Stimulated activated naive B cell treated with anti-CD40 and anti-IgM and Interleukin-4, amounts not matched to agents 10 μg/mL and 1 μg/mL and 100 μg/mL, for 72 hours (primary cell): Measurements from ENCODE around the gene ENPP7.
A peak's percentile ranks its signal among the peaks of the same experiment; 100 is the strongest.

Experiments used
- ATAC-seq, 2 donors: fragments of 150-1000 bp; cut with Tn5 transposase; replicated peaks; 2 replicates each; pipeline ENCODE4 v1.10.0; 2021; ENCODE audit warnings: moderate library complexity in 1 of 2
- DNase-seq: peaks from one replicate; pipeline ENCODE4 v3.0.0; 2021
- H3K27ac Mint-ChIP-seq: one replicate; pipeline ENCODE4 v1.8.0; 2022; ENCODE audit warnings: mild to moderate bottlenecking, mixed read lengths
- H3K27me3 Mint-ChIP-seq, 2 donors: one replicate each; pipeline ENCODE4 v1.8.0; 2022; ENCODE audit warnings: mixed read lengths in 2 of 2
- H3K36me3 Mint-ChIP-seq, 2 donors: one replicate each; pipeline ENCODE4 v1.8.0; 2022; ENCODE audit warnings: mixed read lengths in 2 of 2, mild to moderate bottlenecking in 1 of 2
- H3K4me1 Mint-ChIP-seq, 2 donors: one replicate each; pipeline ENCODE4 v1.8.0; 2022; ENCODE audit warnings: mixed read lengths in 2 of 2, mild to moderate bottlenecking in 1 of 2
- H3K4me3 Mint-ChIP-seq, 2 donors: one replicate each; pipeline ENCODE4 v1.8.0; 2022; ENCODE audit warnings: mild to moderate bottlenecking in 2 of 2, mixed read lengths in 2 of 2, moderate library complexity in 1 of 2
- H3K9me3 Mint-ChIP-seq, 2 donors: one replicate each; pipeline ENCODE4 v1.8.0; 2022; ENCODE audit warnings: mixed read lengths in 2 of 2, mild to moderate bottlenecking in 1 of 2

The ENPP7 gene

DNA sequence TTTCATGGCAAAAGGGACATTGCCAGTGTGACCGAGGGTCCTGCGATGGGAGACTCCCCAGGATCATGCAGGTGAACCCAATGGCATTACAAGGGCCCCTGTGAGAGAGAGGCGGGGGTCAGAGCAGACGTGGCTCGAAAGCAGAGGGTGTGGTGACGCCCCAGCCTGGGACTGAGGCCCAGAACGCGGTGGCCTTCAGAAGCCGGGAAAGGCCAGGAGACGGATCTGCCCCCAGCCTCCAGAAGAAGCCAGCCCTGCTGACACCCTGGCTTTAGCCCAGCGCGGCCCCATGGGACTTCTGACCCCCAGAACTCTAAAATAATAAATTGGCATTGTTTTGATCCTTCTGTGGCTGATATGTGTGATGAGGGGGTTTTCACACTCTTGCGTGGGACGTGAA lies 17.4 kb upstream of the ENPP7 start:
- H3K27ac Mint-ChIP-seq = no peak overlapping the region
- ATAC-seq = no peak

DNA sequence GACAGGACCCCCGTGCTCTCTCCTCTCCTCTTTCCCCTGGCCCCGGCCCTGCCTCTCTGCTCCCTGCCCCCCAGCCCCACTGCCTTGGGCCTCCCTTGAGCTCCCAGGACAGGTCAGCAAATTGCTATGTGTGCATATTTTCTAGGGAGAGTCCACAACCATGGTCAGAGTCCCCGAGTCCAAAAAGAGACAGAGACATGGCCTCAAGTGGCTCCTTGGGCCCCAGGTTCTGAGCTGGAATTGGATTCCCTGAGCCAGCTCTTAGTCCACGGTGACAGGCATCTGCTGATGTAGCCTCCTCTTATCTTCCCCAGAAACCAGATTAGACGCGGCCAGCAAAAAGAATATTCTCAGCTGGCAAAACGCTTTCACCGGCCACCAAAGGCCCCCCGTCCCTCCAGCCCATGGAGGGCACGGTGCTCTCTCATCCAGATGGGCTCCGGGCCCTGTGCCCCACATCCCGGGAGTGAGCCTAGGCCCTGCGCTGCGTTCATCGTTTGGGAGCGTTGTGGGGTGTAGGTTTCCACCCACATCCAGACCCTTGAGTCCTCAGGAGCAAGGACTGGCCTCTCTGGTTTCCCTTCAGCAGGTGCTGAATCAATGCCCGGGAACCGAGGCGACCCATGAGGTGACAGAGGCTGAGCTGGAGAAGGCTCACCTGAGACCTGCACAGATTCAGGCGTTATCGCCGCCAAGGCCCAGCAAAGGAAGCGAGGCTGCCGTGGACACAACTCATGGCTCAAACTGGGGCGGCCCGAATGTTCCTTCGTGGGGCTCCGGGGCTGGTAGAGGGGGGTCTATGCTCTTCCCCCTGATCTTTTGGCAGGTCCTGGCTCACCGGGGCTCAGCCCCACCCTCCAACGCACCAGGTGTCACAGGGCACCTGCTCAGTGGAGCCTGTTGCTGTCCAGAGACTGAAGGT lies 16.3 kb upstream of the ENPP7 start:
- H3K27me3 Mint-ChIP-seq = peaks cover 32 to 40% of the 10 kb centered on the region in 2 donors
- H3K36me3 Mint-ChIP-seq = no peaks in the 10 kb centered on the region
- no peak overlapping the region for H3K4me3 Mint-ChIP-seq
- peaks cover 0 to 8% of the 10 kb centered on the region in 2 donors for H3K4me1 Mint-ChIP-seq
- no peaks in the 10 kb centered on the region for H3K9me3 Mint-ChIP-seq
- H3K27ac Mint-ChIP-seq = no peak overlapping the region
- no peak for DNase-seq
- ATAC-seq = no peak

More for the DNA sequence above, 17.4 kb upstream of the ENPP7 start:
- DNase-seq = no peak
- Mint-ChIP-seq H3K4me1 (peaks cover 2 to 12% of the 10 kb centered on the region in 2 donors), H3K27me3 (peaks cover 36 to 44% of the 10 kb centered on the region in 2 donors), H3K36me3 (no peaks in the 10 kb centered on the region), H3K4me3 (no peak overlapping the region), H3K9me3 (no peaks in the 10 kb centered on the region)

DNA sequence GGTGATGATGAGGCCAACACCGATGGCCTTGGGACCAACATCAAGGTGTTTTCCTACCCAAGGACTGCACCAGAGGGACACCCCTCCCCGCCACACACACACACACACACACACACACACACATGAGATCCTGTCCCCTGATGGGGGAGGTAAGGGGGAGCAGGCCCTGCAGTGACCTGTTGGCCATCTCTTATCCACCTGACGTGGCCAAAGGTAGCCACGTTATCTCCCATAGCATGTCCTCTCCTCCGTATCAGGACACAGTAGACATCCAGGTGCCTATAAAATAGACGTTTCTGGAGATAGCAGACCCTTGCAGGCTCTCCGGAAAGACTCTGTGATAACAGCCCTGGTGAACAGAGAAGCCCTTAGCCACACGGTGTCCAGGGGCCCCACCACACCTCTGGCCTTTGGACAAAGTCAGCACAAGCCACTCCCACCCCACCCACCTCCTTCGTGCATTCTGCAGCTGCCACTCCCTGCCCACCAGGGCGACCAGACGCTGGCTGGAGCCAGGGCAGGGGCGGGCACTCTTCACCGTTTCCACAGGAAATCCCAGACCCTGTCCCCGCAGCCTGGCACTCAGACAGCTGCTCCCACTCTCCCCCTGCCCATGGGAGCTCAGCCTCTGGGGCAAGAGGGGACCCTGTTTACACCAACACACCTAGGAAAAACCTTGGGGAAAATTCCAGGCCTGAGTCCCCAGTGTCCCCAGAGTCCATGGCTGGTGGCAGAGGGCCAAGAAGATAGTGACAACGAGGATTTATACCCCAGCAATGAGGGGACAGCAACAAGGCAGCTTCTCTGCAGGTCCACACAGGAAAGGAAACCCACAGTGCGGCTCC lies 15.4 kb upstream of the ENPP7 start:
- no peak overlapping the region for H3K27ac Mint-ChIP-seq
- ATAC-seq (no peak), DNase-seq (no peak)
- H3K36me3 Mint-ChIP-seq = no peaks in the 10 kb centered on the region
- peaks cover 37 to 40% of the 10 kb centered on the region in 2 donors for H3K27me3 Mint-ChIP-seq
- no peak overlapping the region for H3K4me3 Mint-ChIP-seq
- H3K4me1 Mint-ChIP-seq = peaks cover 0 to 8% of the 10 kb centered on the region in 2 donors
- H3K9me3 Mint-ChIP-seq = peaks cover 0 to 1% of the 10 kb centered on the region in 2 donors

DNA sequence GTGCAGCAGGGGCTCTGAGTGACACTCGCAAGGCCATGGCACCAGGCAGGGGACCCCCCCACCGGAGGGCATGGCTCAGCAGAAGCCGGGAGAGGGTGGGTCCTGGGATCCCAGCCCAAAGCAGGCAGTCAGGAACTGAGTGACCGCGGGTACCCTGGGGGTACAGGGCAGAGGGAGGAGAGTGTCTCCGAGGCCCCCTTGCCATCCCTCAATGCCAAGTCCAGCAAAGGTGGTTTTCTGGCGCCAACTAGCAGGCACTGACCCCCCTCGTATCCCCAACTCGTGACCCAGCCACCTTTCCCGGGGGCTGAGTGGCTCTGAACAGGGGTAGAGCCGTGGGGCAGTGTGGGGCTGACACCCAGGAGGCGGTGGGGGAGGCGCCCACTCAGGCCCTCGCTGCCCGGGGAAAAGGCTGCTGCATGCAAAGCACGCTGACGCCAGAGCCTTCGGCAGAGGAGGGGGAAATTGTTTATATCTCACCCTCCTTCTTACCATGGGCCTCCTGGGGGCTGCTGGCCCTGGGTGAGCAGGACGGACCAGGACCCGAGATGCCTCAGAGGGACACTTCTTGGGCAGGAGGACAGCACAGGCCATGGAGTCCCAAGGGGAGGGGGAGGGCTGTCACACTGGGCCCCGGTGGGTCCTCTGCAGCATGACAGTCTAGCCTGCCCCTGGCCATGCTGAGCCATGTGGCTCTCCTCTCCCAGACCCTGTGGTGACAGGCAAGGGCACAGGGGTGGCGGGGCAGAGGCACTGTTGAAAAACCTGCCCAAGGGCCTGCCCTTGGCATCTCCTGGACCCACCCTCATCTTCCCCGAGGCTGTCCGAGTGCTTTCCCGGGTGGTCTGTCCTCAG lies 14.6 kb upstream of the ENPP7 start:
- Mint-ChIP-seq H3K36me3 (no peaks in the 10 kb centered on the region), H3K4me1 (peaks cover 0 to 8% of the 10 kb centered on the region in 2 donors), H3K27ac (no peak overlapping the region), H3K9me3 (peaks cover 0 to 1% of the 10 kb centered on the region in 2 donors), H3K27me3 (peaks cover 38 to 41% of the 10 kb centered on the region in 2 donors), H3K4me3 (no peak overlapping the region)
- ATAC-seq = no peak
- DNase-seq = no peak

DNA sequence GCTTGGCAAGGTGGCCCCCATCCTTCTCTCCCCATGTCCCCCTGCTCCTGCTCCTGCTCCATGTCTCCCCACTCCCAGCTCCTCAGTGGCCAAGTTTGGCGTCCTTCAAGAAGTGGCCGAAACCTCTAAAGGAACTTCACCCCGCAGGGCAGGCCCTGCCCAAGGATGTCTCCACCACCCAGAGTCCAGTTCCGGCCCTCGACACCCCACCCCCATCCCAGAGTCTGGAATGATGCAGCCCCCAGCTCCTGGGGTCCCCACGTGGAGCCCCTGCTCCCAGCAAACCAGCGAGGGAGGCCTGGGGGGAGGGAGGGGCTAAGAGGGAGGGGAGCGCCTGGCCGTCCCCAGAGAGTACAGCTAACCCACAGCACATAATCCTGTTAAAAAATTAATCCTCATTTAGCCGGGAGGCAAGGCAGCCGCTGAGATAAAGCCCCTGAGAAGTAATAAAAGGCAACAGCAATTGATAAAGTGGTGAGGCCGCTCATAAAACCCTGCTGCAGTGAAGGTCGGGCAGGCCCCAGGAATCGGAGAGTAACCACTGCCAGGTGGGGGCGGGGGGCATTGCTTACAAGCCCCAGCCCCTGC lies 9.9 kb upstream of the ENPP7 start:
- Mint-ChIP-seq H3K4me1 (no peaks in the 10 kb centered on the region), H3K4me3 (no peak overlapping the region), H3K36me3 (no peaks in the 10 kb centered on the region), H3K27me3 (peaks cover 2 to 21% of the 10 kb centered on the region in 2 donors), H3K9me3 (peaks cover 0 to 1% of the 10 kb centered on the region in 2 donors), H3K27ac (no peak overlapping the region)
- DNase-seq (no peak), ATAC-seq (no peak)

DNA sequence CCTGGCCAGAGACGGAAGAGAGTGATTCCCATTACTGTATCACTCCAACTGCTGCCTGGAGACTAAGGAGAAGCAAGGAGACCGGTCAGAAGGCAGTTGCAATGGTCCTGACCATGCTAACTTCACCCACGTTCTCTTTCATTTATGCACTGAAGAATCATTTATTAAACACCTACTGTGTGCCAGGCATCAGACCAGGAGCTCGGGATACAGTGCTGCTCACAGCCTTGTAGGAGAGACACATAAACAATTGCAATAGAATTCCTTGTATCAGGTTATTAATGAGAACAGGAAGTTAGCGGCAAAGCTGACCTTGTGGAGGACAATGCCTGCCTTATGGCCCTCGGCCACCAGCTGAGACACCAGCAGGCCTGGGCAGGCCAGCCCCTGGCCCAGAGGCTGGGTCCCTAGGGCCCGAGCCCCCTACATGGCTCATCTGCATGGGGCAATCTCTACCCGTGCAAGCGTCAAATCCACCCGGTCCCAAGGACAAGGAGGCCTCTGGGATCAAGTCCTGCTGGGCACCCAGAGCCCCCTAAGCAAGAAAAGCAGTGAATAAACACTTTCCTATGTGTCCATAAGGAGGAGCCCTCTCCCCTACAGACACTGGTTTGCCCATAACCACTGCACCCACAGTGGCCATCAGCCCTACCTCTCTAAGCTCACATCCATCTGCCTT lies 8.6 kb upstream of the ENPP7 start:
- peaks cover 0 to 1% of the 10 kb centered on the region in 2 donors for H3K9me3 Mint-ChIP-seq
- ATAC-seq (no peak), DNase-seq (no peak)

DNA sequence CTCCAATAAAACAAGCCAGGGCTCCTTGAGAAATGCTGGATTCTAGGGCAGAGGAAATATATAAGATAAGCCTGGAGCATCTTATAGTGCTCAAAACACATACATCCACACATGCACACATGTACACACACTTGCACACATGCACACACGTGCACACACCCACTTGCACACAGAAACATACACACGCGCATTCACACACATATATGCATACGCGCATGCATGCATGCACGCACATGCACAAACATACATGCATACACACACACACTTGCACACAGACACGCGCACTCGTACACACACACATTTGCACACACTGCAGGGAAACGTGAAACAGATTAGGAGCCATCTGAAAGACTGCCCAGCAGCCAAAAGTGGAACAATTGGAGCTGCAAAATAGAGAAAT lies 8.0 kb upstream of the ENPP7 start:
- H3K27me3 Mint-ChIP-seq = peaks cover 0 to 18% of the 10 kb centered on the region in 2 donors
- no peaks in the 10 kb centered on the region for H3K4me1 Mint-ChIP-seq
- H3K36me3 Mint-ChIP-seq = no peaks in the 10 kb centered on the region
- H3K4me3 Mint-ChIP-seq = no peak overlapping the region
- ATAC-seq (no peak), DNase-seq (no peak)
- H3K9me3 Mint-ChIP-seq = peaks cover 0 to 1% of the 10 kb centered on the region in 2 donors
- no peak overlapping the region for H3K27ac Mint-ChIP-seq

More for the DNA sequence above, 8.6 kb upstream of the ENPP7 start:
- no peaks in the 10 kb centered on the region for H3K36me3 Mint-ChIP-seq
- H3K27me3 Mint-ChIP-seq = peaks cover 0 to 18% of the 10 kb centered on the region in 2 donors
- no peak overlapping the region for H3K27ac Mint-ChIP-seq
- no peaks in the 10 kb centered on the region for H3K4me1 Mint-ChIP-seq
- H3K4me3 Mint-ChIP-seq = no peak overlapping the region

DNA sequence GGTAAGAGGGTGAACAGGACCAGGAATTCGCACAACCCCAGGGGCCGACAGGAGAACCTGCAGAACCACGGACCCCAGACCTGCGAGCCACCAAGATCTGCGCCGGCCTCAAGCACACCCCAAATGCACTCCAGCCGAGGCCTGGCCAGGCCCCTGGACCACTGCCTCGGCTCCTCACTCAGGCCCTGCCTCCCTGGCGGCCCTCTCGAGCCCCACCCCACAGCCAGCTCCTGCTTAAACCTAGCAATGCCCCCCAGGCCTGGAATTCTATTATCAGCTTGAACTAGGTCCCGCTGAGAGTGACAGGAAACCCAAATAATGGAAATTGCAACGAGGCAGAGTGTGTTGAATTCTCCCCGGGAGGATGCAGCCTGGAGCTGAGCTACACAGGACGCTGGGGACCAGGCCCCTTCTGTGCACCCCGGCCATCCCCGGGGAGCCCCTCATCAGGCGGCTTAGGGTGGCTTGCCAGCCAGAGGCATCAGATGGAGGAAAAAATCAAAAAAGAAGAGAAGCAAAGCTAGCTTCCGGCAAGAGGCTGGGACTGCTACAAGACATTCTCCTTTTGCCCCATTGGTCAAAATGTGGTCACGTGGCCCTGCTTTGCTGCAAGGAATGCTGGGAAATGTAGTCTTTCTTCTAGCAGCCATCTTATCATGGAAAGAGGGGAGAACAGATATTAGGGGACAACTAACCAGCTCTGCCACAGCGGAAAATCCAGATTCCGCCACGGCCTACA lies 2.4 kb upstream of the ENPP7 start:
- H3K27ac Mint-ChIP-seq = peak overlapping the region; percentile 92
- peaks cover 0 to 3% of the 10 kb centered on the region in 2 donors for H3K27me3 Mint-ChIP-seq
- DNase-seq (peak; percentile 78), ATAC-seq (peak; percentile 85 to 91)
- peaks cover 0 to 2% of the 10 kb centered on the region in 2 donors for H3K9me3 Mint-ChIP-seq
- peak overlapping the region; percentile 82 to 89 for H3K4me3 Mint-ChIP-seq
- H3K36me3 Mint-ChIP-seq = peaks cover 0 to 7% of the 10 kb centered on the region in 2 donors
- peaks cover 16 to 47% of the 10 kb centered on the region in 2 donors for H3K4me1 Mint-ChIP-seq

DNA sequence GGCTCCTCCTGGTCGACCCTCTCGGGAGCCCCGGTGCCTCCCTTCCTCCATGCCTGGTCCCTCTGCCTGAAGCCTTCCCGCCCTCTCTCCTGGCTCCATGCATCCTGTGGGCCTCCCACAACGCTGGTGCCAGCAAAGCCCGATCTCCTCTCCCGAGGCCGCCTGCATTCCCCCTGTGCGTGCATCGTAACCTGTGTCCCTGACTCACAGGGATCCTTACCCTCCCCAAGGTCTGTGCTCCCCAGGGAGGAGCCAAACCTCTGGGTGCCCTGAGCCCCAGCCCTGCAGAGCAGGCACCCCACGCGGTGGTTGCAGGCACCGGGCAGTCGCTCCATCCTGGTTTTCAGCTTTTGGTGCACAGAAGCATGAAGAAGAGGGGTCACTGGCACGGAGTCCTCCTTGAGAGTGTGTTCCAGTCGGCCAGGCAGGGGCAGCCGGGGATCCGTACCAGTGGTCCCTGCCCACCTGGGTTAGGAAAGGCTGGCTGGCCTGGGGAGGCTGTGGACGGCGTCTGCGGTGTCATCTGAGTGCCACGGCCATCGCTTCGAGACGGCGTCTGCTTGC lies 1.8 kb upstream of the ENPP7 start:
- no peaks in the 10 kb centered on the region for H3K27me3 Mint-ChIP-seq
- peak overlapping the region in 1 of 2 donors; percentile 89 for H3K4me3 Mint-ChIP-seq
- H3K36me3 Mint-ChIP-seq = peaks cover 0 to 7% of the 10 kb centered on the region in 2 donors
- peaks cover 0 to 4% of the 10 kb centered on the region in 2 donors for H3K9me3 Mint-ChIP-seq
- ATAC-seq (peak in 1 of 2 donors; percentile 23), DNase-seq (no peak)
- no peak overlapping the region for H3K27ac Mint-ChIP-seq
- H3K4me1 Mint-ChIP-seq = peaks cover 18 to 51% of the 10 kb centered on the region in 2 donors

DNA sequence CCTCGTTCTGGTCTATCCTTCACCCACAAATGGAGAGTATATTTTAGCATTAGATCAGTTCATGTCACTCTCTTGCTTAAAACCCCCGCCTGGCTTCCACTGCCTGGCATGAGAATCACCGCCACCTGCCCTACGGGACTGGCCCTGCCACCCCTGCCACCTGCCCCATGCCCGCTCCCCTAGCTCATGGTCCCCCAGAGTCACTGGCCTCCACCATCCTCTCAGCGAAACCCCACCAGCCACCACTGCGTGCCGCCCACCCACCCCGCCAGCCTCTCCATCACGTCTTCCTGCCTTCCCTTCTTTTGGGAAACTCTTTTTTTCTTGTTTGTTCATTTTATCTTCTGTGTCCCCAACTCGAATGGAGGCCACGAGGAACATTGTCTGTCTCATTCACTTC lies 982 bp upstream of the ENPP7 start:
- Mint-ChIP-seq H3K27me3 (no peaks in the 10 kb centered on the region), H3K27ac (no peak overlapping the region), H3K4me1 (peaks cover 18 to 51% of the 10 kb centered on the region in 2 donors), H3K36me3 (peaks cover 0 to 7% of the 10 kb centered on the region in 2 donors), H3K9me3 (peaks cover 0 to 4% of the 10 kb centered on the region in 2 donors), H3K4me3 (no peak overlapping the region)
- no peak for ATAC-seq
- no peak for DNase-seq

DNA sequence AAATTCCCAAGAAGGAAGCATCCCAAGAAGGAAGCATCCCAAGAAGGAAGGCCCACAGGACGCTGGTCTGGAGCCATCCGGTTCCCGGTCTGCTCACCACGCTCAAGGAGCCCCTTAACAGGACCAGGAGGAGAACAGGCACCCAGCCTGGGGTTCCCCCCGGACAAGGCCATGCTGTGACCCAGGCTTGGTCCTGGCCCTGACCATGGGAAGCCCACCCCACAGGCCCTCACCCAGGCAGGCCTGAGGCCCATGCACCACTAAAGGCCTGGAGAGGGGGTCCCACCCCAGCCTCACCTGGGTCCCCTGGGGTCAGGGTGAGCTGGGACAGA lies 340 bp upstream of the ENPP7 start:
- ATAC-seq (no peak), DNase-seq (no peak)
- Mint-ChIP-seq H3K4me3 (peak overlapping the region in 1 of 2 donors; percentile 50), H3K27me3 (no peaks in the 10 kb centered on the region), H3K9me3 (peaks cover 0 to 4% of the 10 kb centered on the region in 2 donors), H3K27ac (no peak overlapping the region), H3K4me1 (peaks cover 18 to 51% of the 10 kb centered on the region in 2 donors), H3K36me3 (peaks cover 0 to 7% of the 10 kb centered on the region in 2 donors)

DNA sequence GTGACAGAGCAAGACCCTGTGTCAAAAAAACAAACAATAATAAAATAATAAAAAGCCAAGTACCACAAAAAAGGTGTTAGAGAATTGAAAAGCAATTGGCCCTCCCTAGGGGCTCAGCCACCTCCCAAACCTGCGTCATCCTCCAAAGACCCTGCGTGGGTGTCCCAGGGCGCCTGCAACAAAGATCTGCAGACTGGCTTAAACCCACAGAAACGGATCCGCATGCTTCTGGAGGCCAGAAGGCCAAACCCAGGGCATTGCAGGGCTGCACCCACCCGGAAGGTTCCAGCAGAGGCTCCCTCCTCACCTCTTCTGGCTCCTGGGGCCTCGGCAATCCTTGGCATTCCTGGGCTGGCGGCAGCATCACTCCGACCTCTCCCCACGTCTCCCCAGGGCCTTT lies 1.5 kb downstream of the ENPP7 start:
- peaks cover 20 to 51% of the 10 kb centered on the region in 2 donors for H3K4me1 Mint-ChIP-seq
- H3K27me3 Mint-ChIP-seq = peaks cover 0 to 9% of the 10 kb centered on the region in 2 donors
- DNase-seq (no peak), ATAC-seq (no peak)
- peaks cover 0 to 7% of the 10 kb centered on the region in 2 donors for H3K36me3 Mint-ChIP-seq
- peaks cover 0 to 4% of the 10 kb centered on the region in 2 donors for H3K9me3 Mint-ChIP-seq
- peak overlapping the region; percentile 72 to 92 for H3K4me3 Mint-ChIP-seq
- peak overlapping the region; percentile 71 for H3K27ac Mint-ChIP-seq
